HL-60 (cell line): Measurements from ENCODE around the gene WWOX.

ENCODE experiments used
- CTCF ChIP-seq: IDR thresholded peaks from one replicate; pipeline ENCODE4 v1.5.1; 2011; ENCODE audit warnings: low read length, control low read depth, inconsistent platforms; ENCODE audit not compliant: insufficient read depth
- GABPA ChIP-seq: IDR thresholded peaks from 2 replicates; pipeline ENCODE4 v1.6.1; 2012; ENCODE audit warnings: low read depth
- POLR2AphosphoS5 ChIP-seq: IDR thresholded peaks from 2 replicates; pipeline ENCODE4 v1.6.1; 2012; ENCODE audit warnings: low read depth
- REST ChIP-seq: IDR thresholded peaks from 2 replicates; pipeline ENCODE4 v1.6.1; 2012; ENCODE audit warnings: low read depth; ENCODE audit not compliant: insufficient replicate concordance

- TF ChIP-seq POLR2AphosphoS5 (no peak), CTCF (no peak), GABPA (no peak), REST (no peak)
Measured at GRCh38 chr16:78931267-78931666, 831.8 kb downstream of the WWOX start.
